ENCODE data around the gene AHRR.

AHRR gene

GRCh38 chr5:359301-359897 lies 37.9 kb downstream of the AHRR start:
- H3K4me2 ChIP-seq (ENCODE audit: low read length), result no peak overlapping the region
- no peak overlapping the region for H3K4me3 ChIP-seq (ENCODE audit: low read depth, low read length)
- H3K36me3 ChIP-seq (ENCODE audit: control insufficient read depth, insufficient read depth, low read length), result peaks cover 4% of the 10 kb centered on the region
- TF ChIP-seq CTCF (IDR thresholded peaks at IDR 0.05), result no peak
- H3K27ac ChIP-seq, result no peak overlapping the region
- H2AFZ ChIP-seq, result no peak overlapping the region
- no peaks in the 10 kb centered on the region for H3K27me3 ChIP-seq (ENCODE audit: control insufficient read depth, insufficient read depth, low read length)
- no peak overlapping the region for H3K9ac ChIP-seq
- H3K79me2 ChIP-seq, result no peaks in the 10 kb centered on the region
- H3K4me1 ChIP-seq, result no peaks in the 10 kb centered on the region
- H3K9me3 ChIP-seq (ENCODE audit: control insufficient read depth, low read length), result no peaks in the 10 kb centered on the region

GRCh38 chr5:360257-361027 lies 38.9 kb downstream of the AHRR start:
- no peak overlapping the region for H3K4me2 ChIP-seq (ENCODE audit: low read length)
- no peaks in the 10 kb centered on the region for H3K27me3 ChIP-seq (ENCODE audit: control insufficient read depth, insufficient read depth, low read length)
- H2AFZ ChIP-seq, result no peak overlapping the region
- H3K9me3 ChIP-seq (ENCODE audit: control insufficient read depth, low read length), result no peaks in the 10 kb centered on the region
- H3K4me3 ChIP-seq (ENCODE audit: low read depth, low read length), result no peak overlapping the region
- no peaks in the 10 kb centered on the region for H3K79me2 ChIP-seq
- peaks cover 4% of the 10 kb centered on the region for H3K36me3 ChIP-seq (ENCODE audit: control insufficient read depth, insufficient read depth, low read length)
- H3K27ac ChIP-seq, result no peak overlapping the region
- H3K4me1 ChIP-seq, result no peaks in the 10 kb centered on the region
- TF ChIP-seq CTCF (IDR thresholded peaks at IDR 0.05), result no peak
- no peak overlapping the region for H3K9ac ChIP-seq

GRCh38 chr5:362189-362588 lies 40.7 kb downstream of the AHRR start:
- H3K4me3 ChIP-seq (ENCODE audit: low read depth, low read length), result no peak overlapping the region
- no peaks in the 10 kb centered on the region for H3K9me3 ChIP-seq (ENCODE audit: control insufficient read depth, low read length)
- no peak overlapping the region for H3K27ac ChIP-seq
- no peaks in the 10 kb centered on the region for H3K27me3 ChIP-seq (ENCODE audit: control insufficient read depth, insufficient read depth, low read length)
- no peak for TF ChIP-seq CTCF (IDR thresholded peaks at IDR 0.05)
- no peak overlapping the region for H3K9ac ChIP-seq
- H3K4me1 ChIP-seq, result no peaks in the 10 kb centered on the region
- no peak overlapping the region for H2AFZ ChIP-seq
- H3K4me2 ChIP-seq (ENCODE audit: low read length), result no peak overlapping the region
- H3K36me3 ChIP-seq (ENCODE audit: control insufficient read depth, insufficient read depth, low read length), result peaks cover 4% of the 10 kb centered on the region
- no peaks in the 10 kb centered on the region for H3K79me2 ChIP-seq

- Histone ChIP-seq H3K9ac (no peak overlapping the region), H3K27me3 (ENCODE audit: control insufficient read depth, insufficient read depth, low read length) (no peaks in the 10 kb centered on the region), H3K36me3 (ENCODE audit: control insufficient read depth, insufficient read depth, low read length) (peaks cover 4% of the 10 kb centered on the region), H3K27ac (no peak overlapping the region), H3K4me1 (no peaks in the 10 kb centered on the region), H2AFZ (no peak overlapping the region), H3K9me3 (ENCODE audit: control insufficient read depth, low read length) (no peaks in the 10 kb centered on the region), H3K4me2 (ENCODE audit: low read length) (no peak overlapping the region), H3K4me3 (ENCODE audit: low read depth, low read length) (no peak overlapping the region), H3K79me2 (no peaks in the 10 kb centered on the region)
- TF ChIP-seq CTCF (IDR thresholded peaks at IDR 0.05), result no peak
Measured at GRCh38 chr5:362978-363765, 41.7 kb downstream of the AHRR start.
